Measurements from ENCODE around the gene C16orf78. TPM values are rescaled to one million over a fixed set of nuclear protein-coding genes. Genes with fewer than 3 reads are reported as not detected.

The C16orf78 gene
- total and polyA plus RNA-seq, 9 donors = not detected

DNA sequence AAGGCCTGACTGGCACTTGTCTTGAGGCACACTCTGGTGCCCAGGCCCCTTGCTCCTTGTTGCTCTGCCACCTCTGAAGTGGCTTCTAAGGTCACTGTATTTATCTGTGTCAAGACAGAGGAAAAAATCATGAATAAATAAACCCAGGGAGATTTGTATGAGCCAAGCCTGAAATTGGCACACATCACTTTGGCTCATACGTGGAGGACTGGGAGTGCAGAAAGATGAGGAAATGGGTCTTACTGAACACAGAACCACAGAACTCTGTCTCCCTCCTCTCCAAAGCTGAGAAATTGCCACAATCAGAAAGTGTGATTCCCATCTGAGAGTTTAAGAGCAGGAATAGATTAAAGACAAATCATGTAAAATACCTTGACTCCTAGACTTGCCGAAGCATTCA, 27.1 kb upstream of the C16orf78 start:
- Histone ChIP-seq H3K27me3 (no peaks in the 10 kb centered on the region), H3K36me3 (no peaks in the 10 kb centered on the region), H3K9me3 (no peaks in the 10 kb centered on the region), H3K27ac (no peak overlapping the region), H3K4me1 (ENCODE audit: insufficient read depth) (no peaks in the 10 kb centered on the region), H3K4me3 (no peak overlapping the region)
- intact Hi-C loops (cut with DNase I) = loop anchor here in 1 of 4 donors (5.0 kb wide), 1 partner anchor 659 kb away; no protein-coding TSS in a partner anchor
- 52 to 56% (median 55%) methylated on average over 2 of the region's 2 CpGs for WGBS, 3 donors
- TF ChIP-seq POLR2A (IDR thresholded peaks at IDR 0.05) (no peak), EP300 (IDR thresholded peaks at IDR 0.05) (no peak)
- TF ChIP-seq, protein P1, sequence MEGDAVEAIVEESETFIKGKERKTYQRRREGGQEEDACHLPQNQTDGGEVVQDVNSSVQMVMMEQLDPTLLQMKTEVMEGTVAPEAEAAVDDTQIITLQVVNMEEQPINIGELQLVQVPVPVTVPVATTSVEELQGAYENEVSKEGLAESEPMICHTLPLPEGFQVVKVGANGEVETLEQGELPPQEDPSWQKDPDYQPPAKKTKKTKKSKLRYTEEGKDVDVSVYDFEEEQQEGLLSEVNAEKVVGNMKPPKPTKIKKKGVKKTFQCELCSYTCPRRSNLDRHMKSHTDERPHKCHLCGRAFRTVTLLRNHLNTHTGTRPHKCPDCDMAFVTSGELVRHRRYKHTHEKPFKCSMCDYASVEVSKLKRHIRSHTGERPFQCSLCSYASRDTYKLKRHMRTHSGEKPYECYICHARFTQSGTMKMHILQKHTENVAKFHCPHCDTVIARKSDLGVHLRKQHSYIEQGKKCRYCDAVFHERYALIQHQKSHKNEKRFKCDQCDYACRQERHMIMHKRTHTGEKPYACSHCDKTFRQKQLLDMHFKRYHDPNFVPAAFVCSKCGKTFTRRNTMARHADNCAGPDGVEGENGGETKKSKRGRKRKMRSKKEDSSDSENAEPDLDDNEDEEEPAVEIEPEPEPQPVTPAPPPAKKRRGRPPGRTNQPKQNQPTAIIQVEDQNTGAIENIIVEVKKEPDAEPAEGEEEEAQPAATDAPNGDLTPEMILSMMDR (IDR thresholded peaks at IDR 0.05) = no peak
- no peak for DNase-seq

DNA sequence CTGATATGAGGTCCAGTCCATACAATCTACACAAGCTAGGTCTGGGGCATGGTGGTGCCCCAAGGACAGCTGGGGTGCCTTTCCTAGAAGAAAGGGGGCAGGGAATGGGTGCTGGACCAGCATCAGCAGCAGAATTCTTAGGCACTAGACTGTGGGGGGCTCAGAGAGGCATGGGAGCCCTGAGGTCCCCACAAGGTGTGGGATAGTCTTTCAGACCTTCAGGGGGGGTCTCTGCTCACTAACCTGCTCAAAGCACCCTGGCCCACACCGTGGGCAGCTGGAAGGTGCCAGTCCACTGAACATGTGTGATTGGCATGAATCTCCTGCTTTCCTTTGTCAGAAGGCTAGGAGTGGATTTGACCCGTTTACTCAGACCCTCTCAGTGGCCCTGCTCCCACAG, 26.1 kb upstream of the C16orf78 start:
- WGBS, 3 donors = 51 to 59% (median 57%) methylated on average over 2 of the region's 2 CpGs

DNA sequence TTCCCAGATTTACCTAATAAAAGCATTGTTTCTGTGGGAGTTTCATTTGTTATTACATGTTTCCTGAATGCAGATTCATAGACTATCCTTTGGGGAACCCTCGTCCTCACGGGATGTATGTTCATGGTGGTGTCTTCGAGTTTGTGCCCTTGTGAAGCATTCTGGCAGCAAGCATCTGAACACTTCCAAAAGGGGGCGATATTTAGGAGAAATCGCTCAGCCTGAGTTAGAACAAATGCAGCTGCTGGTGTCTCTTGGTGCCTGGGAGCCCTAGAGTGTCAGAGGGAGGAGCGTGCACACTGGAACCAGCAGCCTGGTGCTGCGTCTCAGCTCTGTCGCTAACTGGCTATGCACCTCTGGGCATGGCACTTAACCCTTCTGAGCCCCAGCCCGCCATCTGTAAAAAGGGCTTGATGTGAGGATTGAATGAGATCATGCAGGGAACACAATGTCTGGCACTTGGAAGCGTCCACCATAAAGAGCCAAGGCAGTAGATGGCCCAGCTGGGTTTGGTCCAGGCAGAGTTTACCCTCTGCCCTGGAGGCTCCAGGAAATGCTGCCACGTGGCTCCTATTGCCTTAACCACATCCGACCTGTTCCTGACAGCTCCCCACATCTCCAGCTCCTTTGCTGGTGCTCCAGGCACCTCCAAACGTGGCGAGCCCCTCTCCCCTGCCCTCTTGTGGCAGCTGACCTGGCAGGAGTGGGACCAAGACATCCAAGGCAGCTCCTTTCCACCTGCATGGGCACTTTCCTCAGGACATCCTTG, 25.0 kb upstream of the C16orf78 start:
- 42 to 46% (median 46%) methylated on average over 14 of the region's 14 CpGs for WGBS, 3 donors

More for the DNA sequence above, 26.1 kb upstream of the C16orf78 start:
- H3K9me3 ChIP-seq = no peaks in the 10 kb centered on the region
- no peak for TF ChIP-seq POLR2A (IDR thresholded peaks at IDR 0.05)
- no peak for TF ChIP-seq EP300 (IDR thresholded peaks at IDR 0.05)
- TF ChIP-seq, protein P1 (IDR thresholded peaks at IDR 0.05) = no peak
- no peak overlapping the region for H3K27ac ChIP-seq
- no peak for DNase-seq
- H3K4me3 ChIP-seq = no peak overlapping the region
- H3K4me1 ChIP-seq (ENCODE audit: insufficient read depth) = no peaks in the 10 kb centered on the region
- intact Hi-C loops (cut with DNase I) = loop anchor here in 1 of 4 donors (5.0 kb wide), 1 partner anchor 660 kb away; no protein-coding TSS in a partner anchor
- no peaks in the 10 kb centered on the region for H3K27me3 ChIP-seq
- no peaks in the 10 kb centered on the region for H3K36me3 ChIP-seq

DNA sequence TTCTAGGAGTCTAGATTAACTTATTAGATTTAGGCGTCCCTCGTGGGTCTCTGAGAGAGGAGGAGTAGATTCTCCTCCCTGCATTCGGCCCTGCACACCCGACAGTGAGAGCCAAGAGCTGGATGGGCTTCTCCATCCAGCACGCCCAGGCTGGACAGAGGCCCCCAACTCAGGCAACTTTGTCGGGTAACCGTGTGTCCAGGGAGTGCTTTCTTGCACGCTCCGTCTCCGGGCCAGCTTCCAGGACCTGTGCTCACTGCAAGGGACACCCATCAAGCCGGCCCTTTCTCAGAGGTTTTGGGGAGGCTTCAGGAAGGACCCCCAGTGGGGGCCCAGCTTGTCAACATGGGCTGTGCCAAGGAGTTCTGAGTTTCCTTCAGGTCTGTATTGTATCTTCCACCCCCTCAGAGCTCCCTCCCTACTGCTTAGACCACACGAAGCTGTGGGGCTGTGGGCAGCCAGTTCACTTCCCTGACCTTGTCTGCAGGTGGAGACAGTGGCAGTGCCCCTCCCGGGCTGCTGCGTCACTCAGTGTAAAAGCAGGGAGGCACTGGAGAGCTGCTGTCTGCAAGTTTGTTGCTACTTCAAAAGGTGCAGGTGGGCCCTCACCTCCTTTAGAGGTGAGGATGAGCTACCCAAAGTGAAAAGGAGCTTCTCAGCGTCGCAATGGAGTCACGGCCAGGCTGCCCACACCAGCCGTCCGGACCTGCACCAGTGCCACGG, 24.0 kb upstream of the C16orf78 start:
- Histone ChIP-seq H3K9me3 (no peaks in the 10 kb centered on the region), H3K4me1 (ENCODE audit: insufficient read depth) (no peaks in the 10 kb centered on the region), H3K27ac (no peak overlapping the region), H3K4me3 (no peak overlapping the region), H3K36me3 (no peaks in the 10 kb centered on the region), H3K27me3 (no peaks in the 10 kb centered on the region)
- DNase-seq = no peak
- intact Hi-C loops (cut with DNase I) = loop anchor here in 1 of 4 donors (5.0 kb wide), 1 partner anchor 662 kb away; no protein-coding TSS in a partner anchor
- WGBS, 3 donors = 43 to 61% (median 48%) methylated on average over 20 of the region's 20 CpGs
- TF ChIP-seq, protein P1 (IDR thresholded peaks at IDR 0.05) = no peak
- TF ChIP-seq EP300 (IDR thresholded peaks at IDR 0.05) = no peak

More for the DNA sequence above, 25.0 kb upstream of the C16orf78 start:
- no peak for DNase-seq
- Histone ChIP-seq H3K27ac (no peak overlapping the region), H3K36me3 (no peaks in the 10 kb centered on the region), H3K27me3 (no peaks in the 10 kb centered on the region), H3K9me3 (no peaks in the 10 kb centered on the region), H3K4me1 (ENCODE audit: insufficient read depth) (no peaks in the 10 kb centered on the region), H3K4me3 (no peak overlapping the region)
- intact Hi-C loops (cut with DNase I) = loop anchor here in 1 of 4 donors (5.0 kb wide), 1 partner anchor 661 kb away; no protein-coding TSS in a partner anchor
- TF ChIP-seq POLR2A (IDR thresholded peaks at IDR 0.05) (no peak), EP300 (IDR thresholded peaks at IDR 0.05) (no peak)
- TF ChIP-seq, protein P1 (IDR thresholded peaks at IDR 0.05) = no peak

Data from ovary (tissue), 9 donors.